GM18951 (cell line): Measurements from ENCODE around the gene SMIM35.

Experiments
- POLR2A ChIP-seq: IDR thresholded peaks from 4 replicates; pipeline ENCODE4 v1.6.1; 2011; ENCODE audit warnings: mild to moderate bottlenecking; ENCODE audit not compliant: insufficient read length, insufficient read depth; ENCODE audit errors: extremely low read depth
- in situ Hi-C: fragments of 300-500 bp; cut with MboI; formaldehyde crosslinking; loops from one replicate; pipeline ENCODE4 v1.12.0; 2022; ENCODE audit warnings: low sequenced_read_pairs, mixed read lengths, inconsistent platforms; ENCODE audit not compliant: unreplicated experiment

SMIM35 gene

GRCh38 chr11:118002541-118003423, 84.0 kb downstream of the SMIM35 start:
- TF ChIP-seq POLR2A = no peak

GRCh38 chr11:118002010-118002540, 84.7 kb downstream of the SMIM35 start:
- TF ChIP-seq POLR2A = no peak
- in situ Hi-C loops = no loop called here

More at GRCh38 chr11:118002541-118003423, 84.0 kb downstream of the SMIM35 start:
- in situ Hi-C loops = no loop called here

- TF ChIP-seq POLR2A = no peak
- in situ Hi-C loops = no loop called here
These were observed 85.2 kb downstream of the SMIM35 start for GRCh38 chr11:118001494-118001971.

- in situ Hi-C loops = no loop called here
- no peak for TF ChIP-seq POLR2A
These were observed 85.9 kb downstream of the SMIM35 start for GRCh38 chr11:118000850-118001228.

- in situ Hi-C loops = no loop called here
- peak; percentile 22 for TF ChIP-seq POLR2A
These were observed 86.5 kb downstream of the SMIM35 start for GRCh38 chr11:118000067-118000849.

GRCh38 chr11:117999354-117999993, 87.3 kb downstream of the SMIM35 start:
- in situ Hi-C loops = no loop called here
- TF ChIP-seq POLR2A = no peak

- in situ Hi-C loops = no loop called here
- TF ChIP-seq POLR2A = peak; percentile 5
These were observed 88.0 kb downstream of the SMIM35 start for GRCh38 chr11:117998664-117999353.

- in situ Hi-C loops = no loop called here
- no peak for TF ChIP-seq POLR2A
These were observed 88.8 kb downstream of the SMIM35 start for GRCh38 chr11:117997823-117998579.

- TF ChIP-seq POLR2A = no peak
- in situ Hi-C loops = no loop called here
These were observed 89.4 kb downstream of the SMIM35 start for GRCh38 chr11:117997406-117997805.

GRCh38 chr11:117996058-117996457, 90.7 kb downstream of the SMIM35 start:
- TF ChIP-seq POLR2A = no peak
- in situ Hi-C loops = no loop called here

- in situ Hi-C loops = no loop called here
- TF ChIP-seq POLR2A = no peak
These were observed 91.3 kb downstream of the SMIM35 start for GRCh38 chr11:117995472-117995871.
